Mononuclear cell (primary cell): ENCODE measurements around the gene IFNGR2. TPM values are rescaled to one million over a fixed set of nuclear protein-coding genes. Genes with fewer than 3 reads are reported as not detected.

Experiments
- H3K27me3 ChIP-seq: 2 replicates; pipeline ENCODE4 v1.6.0; 2011; ENCODE audit warnings: low read length, control low read depth; ENCODE audit not compliant: insufficient read depth
- H3K4me1 ChIP-seq: 2 replicates; pipeline ENCODE4 v1.5.1; 2011; ENCODE audit warnings: mild to moderate bottlenecking, low read length, control low read depth; ENCODE audit not compliant: insufficient read depth
- H3K4me3 ChIP-seq: 2 replicates; pipeline ENCODE4 v1.5.1; 2011; ENCODE audit warnings: mild to moderate bottlenecking, low read length, moderate library complexity
- H3K9me3 ChIP-seq: 2 replicates; pipeline ENCODE4 v1.5.1; 2011; ENCODE audit warnings: low read depth, mild to moderate bottlenecking, control low read depth, low read length
- total RNA-seq: library from RNA; depleted of rRNA; stranded (reverse); fragments of >200 nt; gene quantifications from one replicate; pipeline ENCODE4 v1.2.3, GENCODE V29; 2012

Gene IFNGR2
- total RNA-seq, 1 donor = 88.1 TPM

DNA sequence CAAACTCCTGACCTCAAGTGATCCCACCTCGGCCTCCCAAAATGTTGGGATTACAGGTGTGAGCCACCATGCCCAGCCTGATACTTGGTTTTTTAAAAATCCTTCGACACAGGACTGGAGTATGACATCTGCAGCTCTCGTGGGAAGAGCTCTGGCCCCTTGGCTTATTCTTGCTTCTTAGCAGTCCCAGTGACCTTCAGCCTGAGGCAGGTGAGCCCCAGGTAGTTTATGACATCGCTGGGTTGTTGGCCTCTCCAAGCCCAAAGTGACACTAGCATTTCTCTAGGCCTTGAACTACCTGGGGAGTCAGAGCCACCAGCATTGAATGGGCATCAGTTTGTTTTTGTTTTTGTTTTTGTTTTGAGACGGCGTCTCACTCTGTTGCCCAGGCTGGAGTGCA lies 15.9 kb upstream of the IFNGR2 start:
- Histone ChIP-seq H3K9me3 (no peaks in the 10 kb centered on the region), H3K27me3 (peaks cover 4% of the 10 kb centered on the region), H3K4me1 (peaks cover 99% of the 10 kb centered on the region)

DNA sequence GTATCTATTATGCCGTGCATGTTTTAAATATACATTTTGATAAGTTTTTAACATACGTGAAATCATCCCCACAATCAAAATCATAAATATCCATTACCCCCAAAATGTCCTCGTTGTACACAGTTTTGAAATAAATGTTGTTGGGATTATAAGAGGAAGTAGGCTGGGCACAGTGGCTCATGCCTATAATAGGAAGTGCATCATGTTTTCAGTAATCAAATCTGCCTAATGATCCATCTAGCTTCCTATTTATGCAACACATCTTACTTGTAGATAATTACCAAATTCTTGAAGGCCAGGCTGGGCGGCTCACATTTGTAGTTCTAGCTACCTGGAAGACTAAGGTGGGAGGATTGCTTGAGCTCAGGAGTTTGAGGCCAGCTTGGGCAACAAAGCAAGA lies 15.0 kb upstream of the IFNGR2 start:
- Histone ChIP-seq H3K9me3 (no peaks in the 10 kb centered on the region), H3K4me3 (no peak overlapping the region), H3K27me3 (peaks cover 4% of the 10 kb centered on the region), H3K4me1 (peaks cover 99% of the 10 kb centered on the region)

More for the DNA sequence above, 15.9 kb upstream of the IFNGR2 start:
- H3K4me3 ChIP-seq = no peak overlapping the region

DNA sequence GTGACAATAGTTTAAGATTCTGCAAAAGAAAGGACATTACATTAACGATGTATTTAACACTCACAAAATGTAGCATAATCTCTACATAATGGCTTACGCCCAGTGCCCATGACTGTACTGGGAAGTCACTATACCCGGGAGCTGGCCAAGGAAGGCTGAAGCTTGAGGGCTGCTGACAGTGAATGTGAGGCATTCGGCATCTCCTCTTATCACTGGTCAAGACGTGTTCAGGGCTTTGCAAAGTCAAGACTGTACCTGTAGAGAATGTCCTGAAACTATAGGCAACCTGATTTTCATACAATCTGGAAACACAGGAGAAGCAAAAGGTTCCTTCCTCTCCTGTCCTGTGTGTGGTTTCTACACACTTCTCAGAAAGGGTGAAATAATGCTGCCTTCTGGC lies 12.7 kb upstream of the IFNGR2 start:
- Histone ChIP-seq H3K27me3 (peaks cover 4% of the 10 kb centered on the region), H3K4me3 (no peak overlapping the region), H3K9me3 (no peaks in the 10 kb centered on the region), H3K4me1 (peaks cover 99% of the 10 kb centered on the region)

DNA sequence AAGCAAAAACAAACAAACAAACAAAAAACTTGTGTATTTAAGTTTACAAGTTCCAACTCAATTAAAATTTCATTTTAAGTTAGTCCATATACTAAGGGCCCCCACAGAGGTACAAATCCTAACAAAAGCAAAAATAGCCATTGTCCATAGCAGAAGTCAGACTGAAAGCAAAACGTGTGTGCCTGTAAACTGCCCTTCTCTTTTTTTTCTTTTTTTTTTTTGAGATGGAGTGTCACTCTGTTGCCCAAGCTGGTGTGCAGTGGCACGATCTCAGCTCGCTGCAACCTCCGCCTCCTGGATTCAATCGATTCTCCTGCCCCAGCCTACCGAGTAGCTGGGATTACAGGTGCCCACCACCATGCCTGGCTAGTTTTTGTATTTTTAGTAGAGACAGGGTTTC lies 11.6 kb upstream of the IFNGR2 start:
- Histone ChIP-seq H3K4me1 (peaks cover 99% of the 10 kb centered on the region), H3K4me3 (no peak overlapping the region), H3K9me3 (no peaks in the 10 kb centered on the region), H3K27me3 (peaks cover 4% of the 10 kb centered on the region)

DNA sequence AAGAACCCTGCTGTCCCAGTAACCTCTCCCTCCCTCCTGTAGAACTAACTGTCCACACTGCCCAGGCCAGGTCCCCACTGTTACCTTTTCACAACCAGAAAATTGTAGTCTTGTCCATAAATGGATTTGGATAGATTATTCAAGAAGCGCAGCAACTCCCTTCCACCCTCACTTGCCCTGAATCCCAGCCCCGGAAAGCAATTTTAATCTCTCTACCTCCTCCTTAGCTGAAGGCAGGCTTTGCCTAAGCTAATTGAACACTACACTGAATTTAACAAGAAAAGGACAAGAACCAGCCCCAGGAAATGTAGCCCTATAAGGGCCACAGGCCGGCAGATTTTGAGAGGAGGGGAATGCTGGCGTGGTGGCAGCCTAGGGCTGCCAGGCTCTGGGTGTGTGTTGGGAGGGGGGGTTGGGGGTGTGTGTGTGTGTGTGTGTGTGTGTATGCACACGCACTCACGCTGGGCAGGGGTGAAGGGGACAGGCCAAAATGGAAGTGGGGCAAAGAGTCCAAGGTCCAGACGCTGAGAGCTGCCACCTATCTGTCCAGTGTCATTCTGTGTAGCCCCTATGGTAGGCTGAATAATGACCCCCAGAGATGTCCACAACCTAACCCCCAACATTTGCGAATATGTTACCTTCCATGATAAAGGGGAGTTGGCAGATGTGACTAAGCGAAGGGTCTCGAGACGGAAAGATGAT lies 10.8 kb upstream of the IFNGR2 start:
- Histone ChIP-seq H3K27me3 (peaks cover 4% of the 10 kb centered on the region), H3K4me1 (peaks cover 99% of the 10 kb centered on the region), H3K9me3 (no peaks in the 10 kb centered on the region), H3K4me3 (no peak overlapping the region)

DNA sequence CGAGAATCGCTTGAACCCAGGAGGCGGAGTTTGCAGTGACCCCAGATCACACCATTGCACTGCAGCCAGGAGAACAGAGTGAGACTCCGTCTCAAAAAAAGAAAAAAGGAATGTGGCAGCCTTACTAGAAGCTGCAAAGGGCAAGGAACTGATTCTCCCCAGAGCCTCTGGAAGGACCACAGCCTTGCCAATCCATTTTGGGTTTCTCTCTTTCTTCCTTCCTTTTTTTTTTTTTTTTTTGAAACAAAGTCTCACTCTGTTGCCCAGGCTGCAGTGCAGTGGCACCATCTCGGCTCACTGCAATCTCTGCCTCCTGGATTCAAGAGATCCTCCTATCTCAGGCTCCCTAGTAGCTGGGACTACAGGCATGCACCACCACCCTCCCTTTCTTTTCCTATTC lies 9.9 kb upstream of the IFNGR2 start:
- Histone ChIP-seq H3K4me3 (no peak overlapping the region), H3K27me3 (no peaks in the 10 kb centered on the region), H3K9me3 (no peaks in the 10 kb centered on the region), H3K4me1 (peaks cover 100% of the 10 kb centered on the region)

DNA sequence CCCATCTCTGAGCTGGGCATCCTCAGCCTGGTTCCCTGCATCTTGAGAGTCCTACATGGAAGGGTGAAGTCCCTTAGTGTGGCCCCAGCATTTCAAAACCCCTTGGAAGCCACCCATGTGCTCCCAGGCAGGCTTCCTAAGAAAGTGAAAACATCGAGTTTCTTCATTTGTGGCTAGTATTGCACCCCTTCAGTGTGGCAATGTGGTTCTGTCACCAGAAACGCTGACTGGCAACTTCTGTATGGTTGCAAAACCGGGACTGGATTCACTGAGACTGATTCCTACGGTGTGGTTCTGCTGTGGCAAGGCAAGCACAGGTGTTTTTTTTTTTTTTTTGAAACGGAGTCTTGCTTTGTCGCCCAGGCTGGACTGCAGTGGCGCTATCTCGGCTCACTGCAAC lies 9.0 kb upstream of the IFNGR2 start:
- Histone ChIP-seq H3K27me3 (no peaks in the 10 kb centered on the region), H3K9me3 (no peaks in the 10 kb centered on the region), H3K4me1 (peaks cover 100% of the 10 kb centered on the region), H3K4me3 (no peak overlapping the region)

DNA sequence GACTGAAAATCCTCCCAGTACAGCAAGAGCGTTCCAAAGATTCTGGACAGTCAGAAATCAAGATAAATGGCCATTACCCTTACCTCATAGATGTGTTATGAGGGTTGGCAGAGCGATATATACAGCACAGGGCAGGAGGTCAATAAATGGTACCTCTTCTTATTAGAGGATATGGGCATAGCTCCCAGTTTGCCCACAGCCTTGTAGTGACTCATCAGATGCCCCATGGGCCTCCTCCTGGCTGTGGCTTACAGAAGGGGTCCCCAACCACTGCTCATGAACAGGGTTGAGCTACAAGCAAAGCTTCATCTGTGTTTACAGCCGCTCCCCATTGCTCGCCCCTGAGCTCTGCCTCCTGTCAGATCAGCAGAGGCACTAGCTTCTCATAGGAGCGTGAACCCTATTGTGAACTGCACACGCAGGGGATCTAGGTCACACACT lies 7.3 kb upstream of the IFNGR2 start:
- Histone ChIP-seq H3K4me1 (peaks cover 100% of the 10 kb centered on the region), H3K4me3 (no peak overlapping the region), H3K9me3 (no peaks in the 10 kb centered on the region), H3K27me3 (no peaks in the 10 kb centered on the region)

DNA sequence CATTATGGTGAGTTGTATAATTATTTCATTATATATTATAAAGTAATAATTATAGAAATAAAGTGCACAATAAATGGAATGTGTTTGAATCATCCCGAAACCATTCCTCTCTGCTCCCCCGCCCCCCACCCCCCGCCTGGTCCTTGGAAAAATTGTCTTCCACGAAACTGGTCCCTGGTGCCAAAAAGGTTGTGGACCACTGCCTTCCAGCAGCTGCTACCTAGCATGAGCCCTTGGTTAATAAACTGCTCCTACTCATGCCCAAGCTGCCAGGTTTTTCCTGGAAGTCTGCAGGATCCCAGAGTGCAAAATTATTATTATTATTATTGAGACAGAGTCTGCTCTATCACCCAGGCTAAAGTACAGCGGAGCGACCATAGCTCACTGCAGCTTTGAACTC lies 6.8 kb upstream of the IFNGR2 start:
- no peaks in the 10 kb centered on the region for H3K9me3 ChIP-seq
- no peak overlapping the region for H3K4me3 ChIP-seq
- H3K27me3 ChIP-seq = no peaks in the 10 kb centered on the region
- H3K4me1 ChIP-seq = peaks cover 100% of the 10 kb centered on the region

DNA sequence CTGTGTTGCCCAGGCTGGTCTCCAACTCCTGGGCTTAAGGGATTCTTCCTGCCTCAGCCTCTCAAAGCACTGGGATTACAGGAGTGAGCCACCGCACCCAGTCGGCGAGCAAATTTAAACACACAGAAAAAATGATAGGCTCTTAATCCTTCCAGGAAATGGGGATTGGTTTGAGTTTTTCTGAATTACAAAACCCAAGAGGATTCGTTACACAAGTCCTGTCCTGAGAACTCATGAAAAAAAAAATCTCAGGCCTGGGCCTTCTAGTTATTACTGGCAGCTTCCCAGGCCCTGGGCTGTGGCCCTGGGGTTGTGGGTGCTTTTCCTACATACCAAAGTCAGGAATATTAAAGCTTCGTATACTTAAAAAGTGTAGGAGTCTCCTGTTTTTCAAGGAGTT lies 6.3 kb upstream of the IFNGR2 start:
- Histone ChIP-seq H3K4me3 (no peak overlapping the region), H3K27me3 (no peaks in the 10 kb centered on the region), H3K9me3 (no peaks in the 10 kb centered on the region), H3K4me1 (peaks cover 100% of the 10 kb centered on the region)

DNA sequence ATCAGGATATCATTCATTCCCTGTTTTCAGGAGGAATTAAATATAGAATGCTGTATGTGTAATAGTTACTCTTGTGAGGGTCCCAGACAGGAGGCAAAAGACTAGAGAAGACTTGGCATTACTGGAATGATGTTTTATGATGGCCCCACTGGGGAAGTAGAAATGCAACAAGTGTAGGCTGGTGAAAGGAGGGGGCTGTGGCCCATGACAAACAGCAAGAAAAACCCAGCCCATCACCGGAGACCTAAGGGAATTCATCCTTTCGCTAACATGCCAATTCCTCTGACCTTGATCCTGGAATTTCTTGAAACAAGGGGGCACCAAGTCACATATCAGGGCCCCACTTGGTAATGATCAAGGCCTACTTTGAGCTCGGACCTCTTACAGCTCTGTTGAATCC lies 5.5 kb upstream of the IFNGR2 start:
- Histone ChIP-seq H3K9me3 (no peaks in the 10 kb centered on the region), H3K4me1 (peaks cover 99% of the 10 kb centered on the region), H3K27me3 (no peaks in the 10 kb centered on the region), H3K4me3 (no peak overlapping the region)

DNA sequence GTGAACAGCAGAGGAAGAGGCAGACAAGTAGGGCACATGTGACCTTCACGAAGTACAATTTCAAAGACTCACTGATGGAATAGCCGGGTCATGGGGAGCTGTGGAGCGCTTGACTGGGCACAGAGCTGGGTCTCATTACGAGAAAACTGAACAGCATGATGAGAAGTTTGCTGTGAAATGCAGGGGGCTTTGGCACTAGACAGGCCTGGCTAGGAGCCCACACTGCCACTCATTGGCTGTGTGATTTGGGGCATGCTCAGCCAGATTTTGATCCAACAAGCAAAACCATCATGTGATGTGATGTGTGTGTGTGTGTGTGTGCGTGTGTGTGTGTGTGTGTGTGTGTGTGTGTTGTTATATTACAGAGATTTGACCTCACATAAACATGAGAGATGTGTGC lies 4.9 kb upstream of the IFNGR2 start:
- H3K4me1 ChIP-seq = peaks cover 92% of the 10 kb centered on the region
- no peaks in the 10 kb centered on the region for H3K27me3 ChIP-seq
- no peak overlapping the region for H3K4me3 ChIP-seq
- no peaks in the 10 kb centered on the region for H3K9me3 ChIP-seq

DNA sequence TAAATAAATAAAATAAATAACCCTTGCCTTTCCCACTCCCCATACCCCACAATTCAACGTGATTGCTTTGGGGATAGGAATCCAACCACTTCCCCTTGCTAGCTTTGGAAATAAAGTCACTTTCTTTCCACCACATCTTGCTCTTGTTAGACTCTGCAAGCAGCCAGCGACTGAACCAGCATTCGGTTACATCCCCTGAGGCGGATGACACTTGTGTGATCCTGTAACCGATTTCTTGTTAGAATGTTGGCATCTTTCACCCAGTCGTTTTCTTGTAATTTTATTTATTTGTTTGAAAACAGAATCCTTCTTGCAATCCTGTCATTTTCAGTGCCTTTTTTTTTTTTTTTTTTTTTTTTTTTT lies 1.6 kb upstream of the IFNGR2 start:
- Histone ChIP-seq H3K27me3 (no peaks in the 10 kb centered on the region), H3K9me3 (no peaks in the 10 kb centered on the region), H3K4me1 (peaks cover 82% of the 10 kb centered on the region), H3K4me3 (no peak overlapping the region)

DNA sequence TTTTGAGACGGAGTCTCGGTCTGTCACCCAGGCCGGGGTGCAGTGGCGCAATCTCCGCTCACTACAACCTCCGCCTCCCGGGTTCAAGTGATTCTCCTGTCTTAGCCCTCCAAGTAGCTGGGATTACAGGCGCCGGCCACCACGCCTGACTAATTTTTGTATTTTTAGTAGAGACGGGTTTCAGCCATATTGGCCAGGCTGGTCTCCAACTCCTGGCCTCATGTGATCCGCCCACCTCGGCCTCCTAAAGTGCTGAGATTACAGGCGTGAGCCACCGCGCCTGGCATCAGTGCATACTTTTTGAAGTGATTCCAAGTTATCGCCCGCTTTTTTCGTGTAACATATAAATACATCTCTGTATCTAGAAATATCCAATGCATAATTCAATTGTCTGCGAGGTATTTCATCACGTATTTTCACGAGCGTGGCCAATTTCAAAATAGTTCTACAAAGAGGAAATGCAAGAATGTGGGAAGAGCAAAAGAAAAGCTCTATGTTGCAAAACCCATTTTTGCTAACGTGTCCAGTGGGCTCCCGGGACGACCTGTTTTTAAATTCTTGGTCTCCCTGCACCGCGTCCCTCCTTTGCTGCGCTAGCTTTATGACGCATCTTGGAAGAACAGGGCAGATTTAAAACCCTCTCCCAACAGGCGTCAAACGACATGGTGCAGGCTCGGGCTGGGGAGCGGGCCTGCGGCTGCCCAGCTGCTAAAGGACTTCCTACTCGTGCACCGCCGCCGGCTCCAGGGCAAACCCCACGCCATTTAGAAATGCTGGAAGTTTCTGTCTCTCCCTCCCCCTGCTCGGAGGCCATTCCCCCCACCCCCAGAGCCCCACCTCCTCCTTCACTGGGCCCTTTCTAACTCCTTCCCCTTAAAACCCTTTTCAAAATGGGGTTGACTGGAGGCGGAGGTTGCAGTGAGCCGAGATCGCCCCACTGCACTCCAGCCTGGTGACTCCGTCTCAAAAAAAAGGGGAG lies 923 bp upstream of the IFNGR2 start:
- Histone ChIP-seq H3K4me1 (peaks cover 82% of the 10 kb centered on the region), H3K27me3 (no peaks in the 10 kb centered on the region), H3K4me3 (peak overlapping the region; percentile 93)

DNA sequence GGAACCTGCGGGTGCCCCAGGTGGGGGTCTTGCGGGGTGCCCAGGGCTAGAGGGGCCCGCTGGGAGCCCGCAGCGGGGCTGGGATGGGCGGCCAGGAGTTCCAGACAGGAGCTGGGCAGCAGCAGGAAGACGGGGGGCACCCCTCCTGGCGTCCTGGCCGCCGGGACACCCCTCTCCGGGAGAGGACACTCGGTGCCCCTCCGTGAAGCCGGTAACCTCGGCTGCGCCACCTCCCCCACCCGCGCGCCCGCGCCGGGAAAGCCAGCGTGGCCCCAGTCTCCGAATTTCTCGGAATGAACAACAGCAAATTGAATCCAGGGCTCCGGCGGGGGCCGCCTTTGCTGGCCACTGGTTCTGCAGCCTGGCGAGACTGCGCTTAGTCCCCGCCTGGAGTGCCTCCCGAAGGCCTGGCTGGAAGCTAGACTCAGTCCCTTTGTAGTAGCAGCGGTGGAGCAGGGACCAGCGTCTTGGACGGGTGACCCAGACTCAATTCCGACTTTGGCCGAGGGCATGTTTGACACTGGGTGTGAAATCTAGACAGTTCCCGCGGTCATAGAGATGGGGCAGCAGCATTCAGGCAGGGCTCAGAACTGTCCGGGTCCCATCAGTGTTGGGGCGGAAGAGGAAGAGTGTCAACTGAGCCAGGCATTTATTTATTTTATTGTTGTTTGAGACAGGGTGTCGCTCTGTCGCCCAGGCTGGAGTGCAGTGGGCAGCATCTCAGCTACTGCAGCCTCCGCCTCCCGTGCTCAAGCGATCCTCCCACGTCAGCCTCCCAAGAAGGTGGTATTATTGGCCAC lies 773 bp downstream of the IFNGR2 start:
- H3K9me3 ChIP-seq = no peaks in the 10 kb centered on the region
- peak overlapping the region; percentile 93 for H3K4me3 ChIP-seq
- H3K4me1 ChIP-seq = peaks cover 81% of the 10 kb centered on the region
- no peaks in the 10 kb centered on the region for H3K27me3 ChIP-seq

More for the DNA sequence above, 923 bp upstream of the IFNGR2 start:
- H3K9me3 ChIP-seq = no peaks in the 10 kb centered on the region
